Activated naive CD8-positive, alpha-beta T cell treated with anti-CD3 and anti-CD28 coated beads for 36 hours (primary cell): ENCODE measurements around the gene VPS16. TPM values are rescaled to one million over a fixed set of nuclear protein-coding genes. Genes with fewer than 3 reads are reported as not detected.
"Not testable (repeated sequence)": the region's sequence is repeated elsewhere in the genome, so short reads cannot be mapped to it uniquely, and the experiment has no call there.

Experiments
- DNase-seq: peaks from one replicate; pipeline ENCODE4 v3.0.0; 2021
- H3K27ac Mint-ChIP-seq: one replicate; pipeline ENCODE4 v1.8.0; 2022; ENCODE audit warnings: mild to moderate bottlenecking, moderate library complexity, mixed read lengths
- H3K27me3 Mint-ChIP-seq: one replicate; pipeline ENCODE4 v1.8.0; 2022; ENCODE audit warnings: mild to moderate bottlenecking, mixed read lengths
- H3K36me3 Mint-ChIP-seq: one replicate; pipeline ENCODE4 v1.8.0; 2021; ENCODE audit warnings: mild to moderate bottlenecking, mixed read lengths
- H3K4me1 Mint-ChIP-seq: one replicate; pipeline ENCODE4 v1.8.0; 2021; ENCODE audit warnings: mixed read lengths
- H3K4me3 Mint-ChIP-seq: one replicate; pipeline ENCODE4 v1.8.0; 2022; ENCODE audit warnings: mild to moderate bottlenecking, moderate library complexity, mixed read lengths
- H3K9me3 Mint-ChIP-seq: one replicate; pipeline ENCODE4 v1.8.0; 2022; ENCODE audit warnings: mixed read lengths
- total RNA-seq, 2 experiments: library from RNA; stranded (reverse); gene quantifications; one replicate each; pipeline ENCODE4 v1.2.3, GENCODE V29; 2021

Gene VPS16
- total RNA-seq, 2 experiments from 2014 or later: 33.5 to 34.1 TPM

- H3K36me3 Mint-ChIP-seq: peaks cover 22% of the 10 kb centered on the region
- H3K4me1 Mint-ChIP-seq: peaks cover 45% of the 10 kb centered on the region
- H3K27me3 Mint-ChIP-seq: no peaks in the 10 kb centered on the region
- no peak overlapping the region for H3K27ac Mint-ChIP-seq
- DNase-seq: no peak
- H3K4me3 Mint-ChIP-seq: no peak overlapping the region
- no peaks in the 10 kb centered on the region for H3K9me3 Mint-ChIP-seq
These were observed 43.4 kb downstream of the VPS16 start for GRCh38 chr20:2883726-2884637.

- H3K9me3 Mint-ChIP-seq: no peaks in the 10 kb centered on the region
- H3K4me3 Mint-ChIP-seq: no peak overlapping the region
- DNase-seq: no peak
- peaks cover 29% of the 10 kb centered on the region for H3K36me3 Mint-ChIP-seq
- H3K27me3 Mint-ChIP-seq: no peaks in the 10 kb centered on the region
- peaks cover 65% of the 10 kb centered on the region for H3K4me1 Mint-ChIP-seq
- no peak overlapping the region for H3K27ac Mint-ChIP-seq
These were observed 47.2 kb downstream of the VPS16 start for GRCh38 chr20:2887715-2888114.

- H3K27me3 Mint-ChIP-seq: no peaks in the 10 kb centered on the region
- peaks cover 32% of the 10 kb centered on the region for H3K36me3 Mint-ChIP-seq
- no peak for DNase-seq
- no peak overlapping the region for H3K27ac Mint-ChIP-seq
- no peak overlapping the region for H3K4me3 Mint-ChIP-seq
- no peaks in the 10 kb centered on the region for H3K9me3 Mint-ChIP-seq
- H3K4me1 Mint-ChIP-seq: peaks cover 65% of the 10 kb centered on the region
These were observed 47.8 kb downstream of the VPS16 start for GRCh38 chr20:2888224-2888955.

- Mint-ChIP-seq H3K9me3 (no peaks in the 10 kb centered on the region), H3K27ac (no peak overlapping the region), H3K4me3 (no peak overlapping the region), H3K27me3 (no peaks in the 10 kb centered on the region), H3K36me3 (peaks cover 30% of the 10 kb centered on the region), H3K4me1 (peaks cover 58% of the 10 kb centered on the region)
- no peak for DNase-seq
These were observed 48.7 kb downstream of the VPS16 start for GRCh38 chr20:2889209-2889608.

GRCh38 chr20:2889797-2890196, 49.3 kb downstream of the VPS16 start:
- no peak for DNase-seq
- no peaks in the 10 kb centered on the region for H3K9me3 Mint-ChIP-seq
- no peak overlapping the region for H3K4me3 Mint-ChIP-seq
- H3K27ac Mint-ChIP-seq: no peak overlapping the region
- H3K4me1 Mint-ChIP-seq: peaks cover 53% of the 10 kb centered on the region
- peaks cover 35% of the 10 kb centered on the region for H3K36me3 Mint-ChIP-seq
- H3K27me3 Mint-ChIP-seq: no peaks in the 10 kb centered on the region

- Mint-ChIP-seq H3K4me3 (no peak overlapping the region), H3K27me3 (no peaks in the 10 kb centered on the region), H3K9me3 (peaks cover 2% of the 10 kb centered on the region), H3K36me3 (peaks cover 28% of the 10 kb centered on the region), H3K27ac (peak overlapping the region; percentile 50), H3K4me1 (peaks cover 44% of the 10 kb centered on the region)
- no peak for DNase-seq
These were observed 50.2 kb downstream of the VPS16 start for GRCh38 chr20:2890742-2891141.

GRCh38 chr20:2891343-2891742, 50.8 kb downstream of the VPS16 start:
- H3K27ac Mint-ChIP-seq: peak overlapping the region; percentile 50
- DNase-seq: no peak
- peaks cover 31% of the 10 kb centered on the region for H3K36me3 Mint-ChIP-seq
- H3K4me3 Mint-ChIP-seq: no peak overlapping the region
- H3K9me3 Mint-ChIP-seq: peaks cover 2% of the 10 kb centered on the region
- peaks cover 40% of the 10 kb centered on the region for H3K4me1 Mint-ChIP-seq
- no peaks in the 10 kb centered on the region for H3K27me3 Mint-ChIP-seq

GRCh38 chr20:2892376-2892775, 51.8 kb downstream of the VPS16 start:
- DNase-seq: no peak
- peaks cover 41% of the 10 kb centered on the region for H3K4me1 Mint-ChIP-seq
- no peak overlapping the region for H3K27ac Mint-ChIP-seq
- no peak overlapping the region for H3K4me3 Mint-ChIP-seq
- H3K9me3 Mint-ChIP-seq: peaks cover 6% of the 10 kb centered on the region
- H3K27me3 Mint-ChIP-seq: no peaks in the 10 kb centered on the region
- H3K36me3 Mint-ChIP-seq: peaks cover 34% of the 10 kb centered on the region

GRCh38 chr20:2894221-2894620, 53.7 kb downstream of the VPS16 start:
- H3K27me3 Mint-ChIP-seq: no peaks in the 10 kb centered on the region
- H3K36me3 Mint-ChIP-seq: peaks cover 35% of the 10 kb centered on the region
- no peak overlapping the region for H3K4me3 Mint-ChIP-seq
- H3K4me1 Mint-ChIP-seq: peaks cover 35% of the 10 kb centered on the region
- H3K27ac Mint-ChIP-seq: no peak overlapping the region
- DNase-seq: no peak
- H3K9me3 Mint-ChIP-seq: peaks cover 6% of the 10 kb centered on the region

GRCh38 chr20:2895154-2895553, 54.6 kb downstream of the VPS16 start:
- not testable (repeated sequence) for H3K27ac Mint-ChIP-seq, H3K27me3 Mint-ChIP-seq, DNase-seq, H3K4me3 Mint-ChIP-seq, H3K9me3 Mint-ChIP-seq
- Mint-ChIP-seq H3K4me1 (peaks cover 35% of the 10 kb centered on the region), H3K36me3 (peaks cover 36% of the 10 kb centered on the region)

- Mint-ChIP-seq H3K4me1 (peaks cover 36% of the 10 kb centered on the region), H3K4me3 (no peak overlapping the region), H3K36me3 (peaks cover 31% of the 10 kb centered on the region), H3K27me3 (no peaks in the 10 kb centered on the region), H3K27ac (peak overlapping the region; percentile 31), H3K9me3 (peaks cover 7% of the 10 kb centered on the region)
- peak; percentile 37 for DNase-seq
These were observed 58.7 kb downstream of the VPS16 start for GRCh38 chr20:2899243-2899642.

- Mint-ChIP-seq H3K27ac (peak overlapping the region; percentile 54), H3K9me3 (peaks cover 6% of the 10 kb centered on the region), H3K27me3 (no peaks in the 10 kb centered on the region), H3K4me1 (peaks cover 38% of the 10 kb centered on the region), H3K36me3 (peaks cover 26% of the 10 kb centered on the region), H3K4me3 (no peak overlapping the region)
- DNase-seq: no peak
These were observed 60.5 kb downstream of the VPS16 start for GRCh38 chr20:2900845-2901592.

GRCh38 chr20:2902291-2902690, 61.7 kb downstream of the VPS16 start:
- H3K9me3 Mint-ChIP-seq: peaks cover 1% of the 10 kb centered on the region
- H3K4me1 Mint-ChIP-seq: peaks cover 34% of the 10 kb centered on the region
- no peak overlapping the region for H3K27ac Mint-ChIP-seq
- DNase-seq: no peak
- no peak overlapping the region for H3K4me3 Mint-ChIP-seq
- H3K27me3 Mint-ChIP-seq: no peaks in the 10 kb centered on the region
- H3K36me3 Mint-ChIP-seq: peaks cover 17% of the 10 kb centered on the region

- H3K27ac Mint-ChIP-seq: no peak overlapping the region
- peaks cover 16% of the 10 kb centered on the region for H3K36me3 Mint-ChIP-seq
- no peak overlapping the region for H3K4me3 Mint-ChIP-seq
These were observed 62.3 kb downstream of the VPS16 start for GRCh38 chr20:2902818-2903217.

GRCh38 chr20:2903686-2904085, 63.1 kb downstream of the VPS16 start:
- no peaks in the 10 kb centered on the region for H3K27me3 Mint-ChIP-seq
- H3K36me3 Mint-ChIP-seq: peaks cover 16% of the 10 kb centered on the region
- DNase-seq: no peak
- no peak overlapping the region for H3K4me3 Mint-ChIP-seq
- peaks cover 1% of the 10 kb centered on the region for H3K9me3 Mint-ChIP-seq
- peaks cover 35% of the 10 kb centered on the region for H3K4me1 Mint-ChIP-seq
- no peak overlapping the region for H3K27ac Mint-ChIP-seq

More at GRCh38 chr20:2902818-2903217, 62.3 kb downstream of the VPS16 start:
- no peaks in the 10 kb centered on the region for H3K27me3 Mint-ChIP-seq
- H3K4me1 Mint-ChIP-seq: peaks cover 34% of the 10 kb centered on the region
- DNase-seq: no peak
- H3K9me3 Mint-ChIP-seq: peaks cover 1% of the 10 kb centered on the region
